A549 (cell line): ENCODE results near the gene C14orf132. TPM values are rescaled to one million over a fixed set of nuclear protein-coding genes. Genes with fewer than 3 reads are reported as not detected.

Experiments
- ATAC-seq, 2 experiments: fragments of 200-7000 bp in 1 of 2; fragments of >200 bp in 1 of 2; cut with Nextera tagmentation in 1 of 2; cut with Tn5 transposase in 1 of 2; 3 replicates each; pipeline versions ENCODE4 v1.8.0 to v1.9.1; 2018 to 2020; ENCODE audit warnings: mild to moderate bottlenecking in 1 of 2, moderate library complexity in 1 of 2
- CTCF ChIA-PET: fragments of 300-600 bp; sonication (Branson Sonifier 250); formaldehyde crosslinking; extraction: SDS; loops from one replicate; lab custom pipeline; 2021; ENCODE audit warnings: antibody characterized with exemption, inconsistent platforms; lab: Yijun Ruan, JAX
- POLR2A ChIA-PET: fragments of 350-600 bp; formaldehyde crosslinking; extraction: SDS; loops from one replicate; lab custom pipeline; 2021; ENCODE audit warnings: antibody characterized with exemption, inconsistent platforms; lab: Yijun Ruan, JAX
- DNase-seq, 2 experiments: peaks; one replicate each; pipeline versions ENCODE4 v3.0.0 to v3.0.0-alpha.2; 2011 to 2016; ENCODE audit warnings: low read depth in 1 of 2, low spot score in 1 of 2
- FAIRE-seq: peaks from 2 replicates; lab custom pipeline; 2011; peaks lifted over from hg19 to GRCh38; lab: Jason Lieb, UNC
- H3K27ac ChIP-seq, 2 experiments: fragments of >200 bp; sonication (Bioruptor Twin); formaldehyde crosslinking; 3 replicates each; pipeline ENCODE4 v1.5.1; 2016 to 2017
- H3K4me1 ChIP-seq: fragments of >200 bp; sonication (Bioruptor Twin); formaldehyde crosslinking; 3 replicates; pipeline ENCODE4 v1.6.1; 2016
- H3K4me2 ChIP-seq: fragments of >200 bp; sonication (Bioruptor Twin); formaldehyde crosslinking; 3 replicates; pipeline ENCODE4 v1.6.1; 2016
- H3K4me3 ChIP-seq: fragments of >200 bp; sonication (Bioruptor Twin); formaldehyde crosslinking; 3 replicates; pipeline ENCODE4 v1.5.1; 2016
- H3K9me3 ChIP-seq: fragments of >200 bp; sonication (Bioruptor Twin); formaldehyde crosslinking; 3 replicates; pipeline ENCODE4 v1.6.1; 2016
- CBX2 ChIP-seq: fragments of 200-600 bp; sonication (generic); IDR thresholded peaks from 2 replicates; pipeline ENCODE4 v1.6.1; 2016; ENCODE audit warnings: low read depth, mild to moderate bottlenecking, borderline replicate concordance
- E2F6 ChIP-seq: IDR thresholded peaks from 2 replicates; pipeline ENCODE4 v1.6.1; 2012; ENCODE audit warnings: low read depth, borderline replicate concordance
- EHF ChIP-seq: fragments of 250-450 bp; sonication (Bioruptor Pico); IDR thresholded peaks from 2 replicates; pipeline ENCODE4 v1.5.0; 2020; ENCODE audit warnings: mild to moderate bottlenecking
- ESRRA ChIP-seq: fragments of 150-350 bp; IDR thresholded peaks from 2 replicates; pipeline ENCODE4 v1.6.1; 2014; ENCODE audit warnings: mild to moderate bottlenecking, low read length, borderline replicate concordance
- FOSB ChIP-seq: fragments of 250-450 bp; sonication (Bioruptor Pico); IDR thresholded peaks from 2 replicates; pipeline ENCODE4 v1.5.0; 2020; ENCODE audit warnings: mild to moderate bottlenecking, moderate library complexity
- FOSL2 ChIP-seq, 2 experiments: fragments of 450-650 bp in 1 of 2; fragments of >200 bp in 1 of 2; sonication (Bioruptor Twin) in 1 of 2; formaldehyde crosslinking; IDR thresholded peaks; 2 replicates each; pipeline versions ENCODE4 v1.5.0 to v1.6.1; 2016 to 2020; ENCODE audit warnings: mild to moderate bottlenecking in 1 of 2, moderate library complexity in 1 of 2
- HDAC2 ChIP-seq: fragments of 200-600 bp; sonication (generic); IDR thresholded peaks from 2 replicates; pipeline ENCODE4 v1.6.1; 2016
- HOXA7 ChIP-seq: fragments of 250-450 bp; sonication (Bioruptor Pico); IDR thresholded peaks from 2 replicates; pipeline ENCODE4 v1.5.0; 2020; ENCODE audit warnings: mild to moderate bottlenecking, moderate library complexity
- HOXB5 ChIP-seq: fragments of 250-450 bp; sonication (Bioruptor Pico); IDR thresholded peaks from 2 replicates; pipeline ENCODE4 v1.5.0; 2020; ENCODE audit warnings: mild to moderate bottlenecking, moderate library complexity
- JUN ChIP-seq, 2 experiments: fragments of >200 bp; sonication (Bioruptor Twin); formaldehyde crosslinking; IDR thresholded peaks; 2 replicates in 1 of 2; 3 replicates in 1 of 2; pipeline ENCODE4 v1.6.1; 2016 to 2017
- MAX ChIP-seq: IDR thresholded peaks from 2 replicates; pipeline ENCODE4 v1.6.1; 2012
- MAZ ChIP-seq: fragments of 150-350 bp; IDR thresholded peaks from 2 replicates; pipeline ENCODE4 v1.6.1; 2014; ENCODE audit warnings: antibody characterized with exemption, low read depth, low read length, borderline replicate concordance
- MYC ChIP-seq: IDR thresholded peaks from 2 replicates; pipeline ENCODE4 v1.6.1; 2012; ENCODE audit warnings: mild to moderate bottlenecking, inconsistent platforms, low read length, improper control_type of control experiment, borderline replicate concordance
- NR3C1 ChIP-seq: fragments of >200 bp; sonication (Bioruptor Twin); formaldehyde crosslinking; IDR thresholded peaks from 3 replicates; pipeline ENCODE4 v1.6.1; 2017
- REST ChIP-seq: fragments of 200-600 bp; sonication (generic); IDR thresholded peaks from 2 replicates; pipeline ENCODE4 v1.6.1; 2016; ENCODE audit warnings: antibody characterized with exemption, mild to moderate bottlenecking, moderate library complexity
- RFX5 ChIP-seq: fragments of 450-650 bp; IDR thresholded peaks from 2 replicates; pipeline ENCODE4 v1.7.1; 2014; ENCODE audit warnings: antibody characterized with exemption, mild to moderate bottlenecking, moderate library complexity
- ZFP36 ChIP-seq: fragments of 450-650 bp; IDR thresholded peaks from 2 replicates; pipeline ENCODE4 v1.6.1; 2014; ENCODE audit warnings: borderline replicate concordance; ENCODE audit not compliant: partially characterized antibody
- WGBS: methylation state at CpG from one replicate; pipeline ENCODE4 v1.1.6; 2017; ENCODE audit errors: missing lambda C conversion rate; 5-methylcytosine and 5-hydroxymethylcytosine counted together
- polyA plus RNA-seq, 4 experiments: library from polyadenylated mRNA; depleted of rRNA in 3 of 4; stranded (reverse); fragments of >200 nt; fragmentation: RNase III in 1 of 4; extraction: RNeasy Plus Mini Kit Qiagen cat#74134 plus additional on column Dnase treatment in 1 of 4; gene quantifications; 2 replicates in 3 of 4; 3 replicates in 1 of 4; pipeline ENCODE4 v1.2.3, GENCODE V29; 2011 to 2017

Gene C14orf132
- polyA plus RNA-seq, 2 of the 4 experiments (the other 2 are of a cell fraction) = 4.6 to 8.5 TPM

GRCh38 chr14:96052541-96053247 lies 13.5 kb downstream of the C14orf132 start:
- no peak overlapping the region for H3K4me2 ChIP-seq
- no peak for FAIRE-seq

GRCh38 chr14:96053248-96053599 lies 14.1 kb downstream of the C14orf132 start:
- DNase-seq (no peak), FAIRE-seq (no peak), ATAC-seq (no peak)
- Histone ChIP-seq H3K9me3 (no peaks in the 10 kb centered on the region), H3K4me1 (peaks cover 18% of the 10 kb centered on the region; the same call in 2 of the 3 replicates), H3K4me2 (peak overlapping the region; percentile 24; the same call in 1 of the 3 replicates), H3K27ac (peak overlapping the region in 1 of 2 experiments; percentile 28; a peak in 2 of 6 replicates), H3K4me3 (no peak overlapping the region)
- CTCF ChIA-PET = interaction anchor here (0.5 to 2.5 kb wide), 2 partner anchors 54 to 244 kb away, joined by 3 to 7 read pairs; no protein-coding TSS in a partner anchor
- POLR2A ChIA-PET = no interaction called here
- 33% methylated on average over 4 of the region's 5 CpGs for WGBS
- TF ChIP-seq RFX5 (no peak), ESRRA (no peak)

More at GRCh38 chr14:96052541-96053247, 13.5 kb downstream of the C14orf132 start:
- peaks cover 18% of the 10 kb centered on the region; the same call in 2 of the 3 replicates for H3K4me1 ChIP-seq
- no peak for TF ChIP-seq ZFP36
- H3K27ac ChIP-seq = no peak overlapping the region; a peak in 1 of 6 replicates
- ATAC-seq (peak; percentile 48 to 70; a peak in 4 of 6 replicates), DNase-seq (peak in 1 of 2 experiments; percentile 19)
- ChIA-PET CTCF (interaction anchor here (0.7 to 2.5 kb wide), 4 partner anchors 10 to 223 kb away, joined by 3 to 8 read pairs (median 5); no protein-coding TSS in a partner anchor), POLR2A (no interaction called here)
- 54% methylated on average over 10 of the region's 10 CpGs for WGBS
- no peak overlapping the region for H3K4me3 ChIP-seq
- H3K9me3 ChIP-seq = no peaks in the 10 kb centered on the region

GRCh38 chr14:96053600-96054381 lies 14.6 kb downstream of the C14orf132 start:
- peak overlapping the region in 1 of 2 experiments; percentile 28; a peak in 2 of 6 replicates for H3K27ac ChIP-seq
- ChIA-PET CTCF (interaction anchor here (0.5 to 2.5 kb wide), 2 partner anchors 55 to 244 kb away, joined by 3 to 7 read pairs; no protein-coding TSS in a partner anchor), POLR2A (no interaction called here)
- H3K9me3 ChIP-seq = no peaks in the 10 kb centered on the region
- peak overlapping the region; percentile 24; the same call in 2 of the 3 replicates for H3K4me2 ChIP-seq
- peaks cover 18% of the 10 kb centered on the region; the same call in 2 of the 3 replicates for H3K4me1 ChIP-seq
- ATAC-seq (peak; percentile 43 to 70; a peak in 3 of 6 replicates), DNase-seq (peak in 1 of 2 experiments; percentile 24), FAIRE-seq (no peak)
- H3K4me3 ChIP-seq = no peak overlapping the region
- WGBS = 67% methylated on average over 12 of the region's 13 CpGs
- no peak for TF ChIP-seq ZFP36
- no peak for TF ChIP-seq FOSL2 (IDR thresholded peaks at IDR 0.05)
- TF ChIP-seq FOSL2 (CRISPR knock-in tag; IDR thresholded peaks at IDR 0.05) = peak; percentile 46; the same call in 1 of the 2 replicates

GRCh38 chr14:96054661-96055060 lies 15.5 kb downstream of the C14orf132 start:
- POLR2A ChIA-PET = no interaction called here
- H3K4me3 ChIP-seq = no peak overlapping the region
- ATAC-seq (no peak), FAIRE-seq (no peak), DNase-seq (no peak)
- H3K4me2 ChIP-seq = no peak overlapping the region
- no peak overlapping the region; a peak in 1 of 6 replicates for H3K27ac ChIP-seq
- WGBS = 64% methylated on average over 2 of the region's 2 CpGs
- CTCF ChIA-PET = interaction anchor here (2.5 kb wide), 2 partner anchors 44 to 55 kb away, joined by 7 to 17 read pairs; no protein-coding TSS in a partner anchor
- TF ChIP-seq JUN (IDR thresholded peaks at IDR 0.05) (no peak), NR3C1 (no peak), MAX (no peak), CBX2 (no peak), E2F6 (no peak), HDAC2 (no peak), MYC (no peak), REST (no peak), FOSB (no peak), HOXA7 (CRISPR knock-in tag) (no peak), EHF (CRISPR knock-in tag) (no peak), MAZ (no peak), HOXB5 (CRISPR knock-in tag) (no peak)
- H3K4me1 ChIP-seq = peaks cover 18% of the 10 kb centered on the region; the same call in 2 of the 3 replicates
- H3K9me3 ChIP-seq = no peaks in the 10 kb centered on the region
